Heart left ventricle (tissue), 13 donors: ENCODE measurements around the gene GJA1.

ENCODE experiments used
- POLR2A ChIP-seq, 2 donors: fragments of 450-650 bp; IDR thresholded peaks; one replicate each; pipeline ENCODE4 v1.6.1; 2017; ENCODE audit warnings: antibody characterized with exemption in 2 of 2, mild to moderate bottlenecking in 2 of 2, moderate library complexity in 2 of 2
- TF ChIP-seq, protein P1 (sequence below), 12 donors: fragments of 200-600 bp; sonication (generic) in 4 of 12; IDR thresholded peaks; one replicate each; pipeline versions ENCODE4 v1.5.0 to v1.8.0; 2018 to 2022; ENCODE audit warnings: antibody characterized with exemption in 12 of 12, mild to moderate bottlenecking in 5 of 12
- donor health status: ischemic (EF 13 %, LVEDD 7.1; RV severe dilation, severe dysfunction).
- donor health status: DM: no; HTN: yes; CAD: no.
- donor health status: DM: no; HTN: no; CAD: no.
- donor health status: ischemic (EF 25% LVEDD 6.9; RV normal size, moderate dysfunction).
- donor health status: ischemic (EF 25% LVEDD 5.7; RV mildly dilated, moderate dysfunction).
- donor health status: ischemic (EF 35%, LVEDD 5.7; RV mildly dilated, moderate dysfunction).
- donor health status: nonischemic (EF 11% LVEDD 7.7; RV severe dilation, severe dysfunction).
- donor health status: DM: yes; HTN: yes; CAD: no.
- donor health status: PGD.
- donor health status: ischemic (EF 29% LVEDD 5.4; RV normal size, mild dysfunction).
- donor health status: nonischemic (EF 23%, LVEDD 6.1; RV moderate dilation, normal function).

DNA sequence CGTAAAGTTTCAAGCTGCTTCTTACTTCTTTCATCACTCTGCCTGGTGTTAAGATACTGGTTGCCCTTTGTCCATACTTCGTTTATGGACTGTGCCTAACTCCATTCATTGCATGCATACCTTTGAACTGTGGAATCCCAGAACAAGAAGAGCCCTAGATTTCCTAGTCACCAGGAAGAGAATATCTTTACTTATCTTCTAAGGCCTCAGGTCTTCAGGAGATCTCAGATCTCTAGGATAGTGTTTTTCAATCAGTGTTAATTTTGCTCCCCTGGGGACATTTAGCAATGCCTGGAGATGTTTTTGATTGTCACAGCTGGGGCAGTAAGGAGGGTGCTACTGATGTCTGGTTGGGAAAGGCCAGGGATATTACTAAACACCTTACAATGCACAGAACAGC, 35.5 kb upstream of the GJA1 start:
- TF ChIP-seq, protein P1, sequence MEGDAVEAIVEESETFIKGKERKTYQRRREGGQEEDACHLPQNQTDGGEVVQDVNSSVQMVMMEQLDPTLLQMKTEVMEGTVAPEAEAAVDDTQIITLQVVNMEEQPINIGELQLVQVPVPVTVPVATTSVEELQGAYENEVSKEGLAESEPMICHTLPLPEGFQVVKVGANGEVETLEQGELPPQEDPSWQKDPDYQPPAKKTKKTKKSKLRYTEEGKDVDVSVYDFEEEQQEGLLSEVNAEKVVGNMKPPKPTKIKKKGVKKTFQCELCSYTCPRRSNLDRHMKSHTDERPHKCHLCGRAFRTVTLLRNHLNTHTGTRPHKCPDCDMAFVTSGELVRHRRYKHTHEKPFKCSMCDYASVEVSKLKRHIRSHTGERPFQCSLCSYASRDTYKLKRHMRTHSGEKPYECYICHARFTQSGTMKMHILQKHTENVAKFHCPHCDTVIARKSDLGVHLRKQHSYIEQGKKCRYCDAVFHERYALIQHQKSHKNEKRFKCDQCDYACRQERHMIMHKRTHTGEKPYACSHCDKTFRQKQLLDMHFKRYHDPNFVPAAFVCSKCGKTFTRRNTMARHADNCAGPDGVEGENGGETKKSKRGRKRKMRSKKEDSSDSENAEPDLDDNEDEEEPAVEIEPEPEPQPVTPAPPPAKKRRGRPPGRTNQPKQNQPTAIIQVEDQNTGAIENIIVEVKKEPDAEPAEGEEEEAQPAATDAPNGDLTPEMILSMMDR (IDR thresholded peaks at IDR 0.05) = no peak
- TF ChIP-seq POLR2A (IDR thresholded peaks at IDR 0.05) = no peak
